NCI-H187 treated with DMSO at 0.1 percent for 48 hours (cell line): Measurements from ENCODE around the gene C9orf152.

Experiments
- DNase-seq: peaks from one replicate; lab custom pipeline; 2025; lab: John Stamatoyannopoulos, UW

Gene C9orf152

DNA sequence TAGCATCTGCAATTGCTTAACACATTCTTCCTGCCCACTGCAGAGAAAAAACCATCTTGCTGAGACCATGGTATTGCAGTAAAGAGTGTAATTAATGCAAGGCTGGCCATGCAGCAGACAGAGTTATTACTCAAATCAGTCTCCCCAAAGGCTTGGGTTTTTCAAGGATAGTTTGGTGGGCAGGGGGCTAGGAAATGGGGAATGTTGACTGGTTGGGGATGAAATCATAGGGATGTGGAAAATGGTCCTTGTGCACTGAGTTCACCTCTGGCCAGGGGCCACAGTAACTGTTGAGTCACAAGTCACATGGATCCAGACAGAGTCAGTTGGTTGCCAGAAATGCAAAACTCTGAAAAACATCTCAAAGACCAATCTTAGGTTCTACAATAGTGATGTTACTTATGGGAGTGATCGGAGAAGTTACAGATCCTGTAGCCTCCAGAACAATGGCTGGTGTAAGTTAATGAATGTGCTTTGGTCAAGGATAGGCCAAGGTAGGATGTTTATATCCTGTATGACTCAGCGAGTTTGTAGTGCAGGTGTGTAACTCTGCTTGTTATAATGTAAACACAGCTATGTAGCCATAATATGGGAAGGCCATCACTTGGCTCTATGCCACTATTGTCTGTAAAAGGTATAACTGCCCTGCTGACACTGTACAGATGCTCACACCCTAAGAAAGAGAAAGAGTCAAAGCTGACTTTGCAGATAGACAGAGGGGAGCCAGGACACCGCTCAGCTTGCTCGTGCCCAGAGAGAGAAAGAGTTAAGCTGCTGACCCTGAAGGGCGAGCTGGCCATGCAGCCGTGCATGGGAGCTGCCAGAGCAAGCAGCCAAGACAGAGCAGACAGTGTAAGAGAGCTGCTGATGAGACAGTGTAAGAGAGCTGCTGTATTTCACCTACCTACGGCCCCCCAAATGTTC lies 27.2 kb downstream of the C9orf152 start:
- no peak for DNase-seq

DNA sequence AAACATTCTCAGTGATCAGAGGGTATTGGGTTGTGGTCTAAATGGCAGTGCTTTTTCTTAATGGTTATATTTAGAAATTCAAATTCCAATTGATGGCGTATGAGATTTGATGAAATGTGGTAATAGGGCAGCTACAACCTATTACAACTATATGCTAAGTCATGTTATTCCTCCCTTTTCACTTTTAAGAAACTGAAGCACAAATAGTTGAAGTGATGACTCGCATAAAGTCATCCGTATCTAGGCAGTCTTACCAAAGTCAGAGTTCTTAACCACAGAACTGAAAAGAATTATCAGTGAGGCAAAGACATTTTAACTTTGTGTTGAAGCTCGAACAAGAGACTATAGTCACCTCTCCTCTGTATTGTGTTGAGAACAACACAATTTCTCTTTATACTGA lies 28.2 kb downstream of the C9orf152 start:
- DNase-seq, result no peak

DNA sequence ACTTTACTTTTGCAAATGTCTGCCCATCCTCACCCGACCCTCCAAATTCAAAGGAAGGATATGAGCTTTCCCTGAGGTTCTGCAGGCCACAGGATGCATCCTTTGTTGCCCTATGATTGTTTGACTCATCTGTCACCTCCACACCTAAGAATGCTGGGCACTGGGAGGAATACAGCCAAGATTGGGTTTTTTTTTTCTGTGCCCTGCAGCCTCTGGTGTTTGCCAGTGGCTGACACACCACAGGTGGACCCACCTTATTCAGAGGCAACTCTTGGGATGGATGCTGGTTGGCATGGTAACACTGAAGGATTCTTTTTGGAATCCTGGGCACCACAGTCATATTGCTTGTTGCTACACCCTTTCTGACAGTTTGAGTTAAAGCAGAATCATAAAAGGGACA lies 29.7 kb downstream of the C9orf152 start:
- DNase-seq, result no peak

DNA sequence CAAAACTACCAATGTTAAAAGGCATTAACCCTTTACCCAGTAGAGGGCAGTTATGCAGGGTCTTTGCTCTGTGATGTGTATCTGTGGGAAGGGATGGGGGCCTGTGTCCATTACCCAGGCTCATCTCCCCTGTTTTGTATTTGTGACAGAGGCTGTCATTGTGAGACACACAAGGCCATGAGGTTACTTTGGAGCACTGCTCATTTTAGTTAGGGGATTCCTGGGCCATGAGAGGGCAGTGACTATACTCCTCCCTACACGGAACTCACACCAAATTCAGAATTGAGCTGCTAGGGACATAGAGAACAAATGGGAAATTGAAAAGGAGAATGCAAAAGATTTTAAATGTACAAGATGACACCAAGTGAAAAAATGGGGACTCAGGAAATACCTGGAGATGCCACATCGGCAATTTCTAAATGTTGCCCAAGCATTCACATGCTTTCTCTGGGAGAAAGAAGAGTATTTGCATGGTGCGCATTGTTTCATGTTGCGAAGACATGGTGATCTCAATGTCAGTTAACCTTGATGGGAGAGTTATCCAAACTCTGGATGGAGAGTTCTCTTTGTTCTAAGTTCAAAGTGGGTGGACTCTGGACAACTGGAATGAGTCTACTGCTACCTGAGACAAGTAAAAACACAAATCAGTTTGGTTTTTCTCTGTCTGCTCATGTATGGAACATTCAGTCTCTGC lies 32.5 kb downstream of the C9orf152 start:
- DNase-seq, result no peak

DNA sequence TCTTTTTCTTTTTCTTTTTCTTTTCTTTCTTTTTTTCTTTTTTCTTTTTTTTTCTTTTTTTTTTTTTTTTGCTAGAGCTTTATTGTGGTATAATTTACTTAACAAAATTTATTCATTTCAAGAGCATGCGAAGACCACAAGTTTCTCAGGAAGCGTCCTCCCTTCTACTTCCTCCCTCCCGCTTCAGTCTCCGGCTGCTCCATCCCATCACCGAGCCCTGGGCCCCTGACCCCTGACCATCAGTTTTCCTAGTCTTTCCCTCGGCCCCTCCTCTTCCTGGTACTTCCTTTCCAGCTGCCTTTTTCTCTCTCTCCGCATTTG lies 34.7 kb downstream of the C9orf152 start:
- DNase-seq, result no peak

DNA sequence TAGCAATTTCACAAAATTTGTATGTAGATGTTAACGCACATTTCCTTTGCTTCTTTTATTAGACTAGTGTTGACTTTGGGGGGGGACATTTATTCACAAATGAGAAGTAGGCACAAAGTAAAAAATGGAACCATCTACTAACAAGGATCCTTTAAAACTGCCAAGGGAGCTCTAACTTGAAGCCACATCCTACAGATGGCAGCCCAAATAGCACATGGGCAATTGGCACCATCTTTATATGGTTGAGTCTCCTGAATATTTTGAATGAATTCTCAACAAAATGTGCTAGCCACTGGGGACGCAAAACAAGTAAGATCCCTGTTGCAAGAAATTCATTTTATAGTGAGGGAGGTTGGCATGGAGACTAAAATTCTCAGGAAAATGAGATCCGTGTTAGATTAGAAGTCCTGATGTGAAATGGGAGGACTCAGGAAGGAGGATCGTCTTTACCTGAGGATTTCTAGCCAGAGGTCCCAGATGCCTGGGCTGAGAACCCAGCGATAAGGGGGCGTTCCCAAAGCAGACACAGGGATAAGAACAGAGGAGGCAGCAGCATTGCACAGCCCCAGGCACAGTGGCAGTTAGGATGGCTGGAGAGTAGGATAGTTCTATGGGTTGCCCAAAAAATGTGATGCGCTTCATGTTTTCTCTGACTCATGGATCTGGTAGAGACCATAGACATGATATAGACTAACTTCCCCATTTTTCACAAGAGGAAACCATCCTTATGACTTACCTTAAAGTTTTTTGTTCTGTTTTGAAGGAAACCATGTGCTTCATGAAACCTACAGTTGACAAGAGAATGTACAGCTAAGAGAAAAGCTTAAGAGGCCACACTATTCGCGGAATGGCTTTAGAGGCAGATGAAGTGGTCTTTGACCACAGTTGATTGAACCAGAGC lies 37.4 kb downstream of the C9orf152 start:
- DNase-seq, result no peak

DNA sequence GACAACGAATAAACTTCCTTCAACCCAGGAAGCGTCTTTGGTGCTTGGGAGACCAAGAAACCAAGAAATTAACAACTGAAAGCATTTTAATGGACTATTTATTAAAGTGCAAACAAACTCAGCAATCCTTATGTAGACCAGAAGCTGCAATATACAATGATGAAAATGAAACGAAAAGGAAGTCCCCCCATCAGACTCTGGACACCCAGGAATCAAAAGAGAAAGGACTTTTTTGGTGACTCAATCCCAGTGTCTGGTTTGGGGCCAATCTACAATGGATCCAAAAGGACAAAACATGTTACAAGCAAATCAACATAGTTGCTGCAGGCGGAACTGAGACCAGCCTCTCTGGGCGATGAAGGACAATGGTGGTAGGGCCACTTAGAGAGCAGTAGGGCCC lies 39.5 kb downstream of the C9orf152 start:
- no peak for DNase-seq

DNA sequence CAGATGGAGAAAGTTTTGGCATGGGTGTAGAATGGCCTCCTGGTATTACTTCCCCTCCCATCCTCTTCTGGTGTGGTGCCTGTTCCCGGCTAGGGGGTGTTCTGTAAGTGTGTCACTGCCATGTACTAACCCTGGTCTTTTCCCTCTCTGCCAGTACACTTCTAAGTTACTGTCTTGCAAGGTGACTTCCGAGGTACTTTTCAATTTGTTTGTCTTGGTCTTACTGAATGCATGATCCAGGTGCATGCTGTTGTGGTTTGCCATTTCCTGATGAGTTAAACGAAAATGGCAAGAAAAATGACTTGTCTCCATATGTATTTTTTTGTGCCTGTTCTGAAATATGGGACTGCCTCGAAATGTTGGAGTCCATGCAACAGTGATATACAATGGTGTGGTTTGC lies 46.0 kb downstream of the C9orf152 start:
- DNase-seq, result no peak

DNA sequence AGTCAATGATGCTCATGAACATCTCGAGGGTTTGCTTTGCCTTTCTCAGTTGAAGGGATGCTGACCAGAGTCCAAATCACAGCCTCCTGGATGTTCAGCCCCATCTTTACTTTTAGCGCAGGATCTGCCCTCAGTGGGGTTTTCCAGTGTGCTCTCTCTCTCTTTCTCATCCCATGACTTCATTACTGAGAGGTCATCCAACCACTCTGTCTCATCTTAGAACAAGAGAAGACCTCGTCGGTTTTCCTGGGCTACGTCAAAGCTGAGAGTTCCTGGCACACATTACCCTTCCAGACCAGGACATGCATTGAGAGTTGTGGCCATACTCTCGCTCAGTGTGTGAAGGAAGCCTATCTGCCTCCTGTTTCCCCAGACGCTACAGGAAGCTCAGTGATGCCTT lies 47.3 kb downstream of the C9orf152 start:
- DNase-seq, result no peak

DNA sequence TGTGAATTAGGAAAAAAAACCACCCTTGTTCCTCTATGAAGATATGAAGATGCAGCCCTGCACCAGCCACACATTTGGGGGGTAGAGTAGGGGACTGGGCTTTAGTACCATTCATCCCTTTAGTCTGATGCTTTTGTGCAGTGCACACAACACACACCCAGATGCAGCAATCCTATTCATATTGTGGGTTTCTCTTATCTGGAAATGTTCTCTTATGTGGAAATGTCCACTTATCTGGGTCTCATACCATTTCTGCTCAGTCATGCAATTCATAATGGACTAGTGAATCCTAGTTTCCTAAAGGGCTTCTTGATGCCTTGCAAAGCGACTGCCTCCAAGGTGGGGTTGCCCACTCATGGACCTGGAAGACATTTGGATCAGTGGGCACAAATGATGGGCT lies 47.8 kb downstream of the C9orf152 start:
- DNase-seq, result no peak

DNA sequence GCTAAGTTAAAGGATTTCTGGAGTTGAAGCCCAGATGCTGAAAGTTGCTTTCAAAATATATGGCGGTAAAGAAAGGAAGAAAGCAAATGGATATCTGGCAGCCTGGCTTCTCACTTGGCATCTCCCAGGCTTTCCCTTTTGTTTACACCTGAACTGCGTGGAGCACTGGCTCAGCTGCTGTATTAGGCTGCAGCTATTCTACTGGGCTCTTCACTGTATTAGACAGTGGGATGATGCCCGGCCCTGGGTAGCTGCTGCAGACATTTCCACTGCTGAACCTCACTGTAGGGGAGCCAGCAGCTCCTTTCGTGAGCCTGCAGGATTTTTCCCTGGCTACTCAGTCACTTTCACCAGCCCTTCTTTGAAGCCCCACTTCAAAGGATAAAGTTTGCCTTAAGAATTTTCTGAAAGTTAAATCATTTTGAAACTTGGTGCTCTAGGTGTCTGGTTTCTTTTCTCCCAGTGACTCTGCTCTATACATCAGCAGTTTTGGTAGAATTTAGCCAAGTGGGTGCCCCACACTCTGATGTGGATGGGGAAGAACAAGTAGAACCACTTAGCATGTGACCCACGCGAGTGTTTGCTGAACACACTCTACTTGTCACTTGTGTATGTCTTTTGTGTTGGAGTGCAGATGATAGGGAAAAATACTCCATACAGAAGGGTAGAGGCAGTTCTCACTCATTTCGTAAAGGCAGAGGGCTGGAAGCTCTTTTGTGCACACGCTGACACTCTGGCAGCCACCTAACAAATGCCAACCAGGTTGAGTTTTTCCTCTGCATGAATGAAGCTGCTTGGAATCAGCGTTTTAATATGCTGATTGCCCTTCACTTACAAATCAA lies 49.9 kb downstream of the C9orf152 start:
- no peak for DNase-seq

DNA sequence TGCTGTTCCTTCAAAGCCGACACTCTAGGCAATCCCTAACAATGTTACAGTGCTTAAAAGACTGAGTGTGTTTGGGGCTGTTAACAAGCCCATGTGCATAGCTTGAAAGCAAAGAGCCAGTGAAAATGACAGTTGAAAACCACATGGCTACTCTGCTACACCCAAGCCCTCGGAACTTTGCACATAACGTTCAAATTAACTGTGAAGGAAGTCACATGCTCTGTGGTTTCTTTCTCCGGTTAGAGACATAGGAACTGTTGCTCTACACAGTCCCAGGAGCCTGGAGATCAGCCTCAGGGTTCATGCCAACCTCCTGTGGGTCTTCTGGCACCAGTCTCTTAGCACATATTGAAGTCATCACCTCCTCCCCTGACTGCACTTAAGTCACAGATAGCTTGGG lies 51.1 kb downstream of the C9orf152 start:
- DNase-seq, result no peak

DNA sequence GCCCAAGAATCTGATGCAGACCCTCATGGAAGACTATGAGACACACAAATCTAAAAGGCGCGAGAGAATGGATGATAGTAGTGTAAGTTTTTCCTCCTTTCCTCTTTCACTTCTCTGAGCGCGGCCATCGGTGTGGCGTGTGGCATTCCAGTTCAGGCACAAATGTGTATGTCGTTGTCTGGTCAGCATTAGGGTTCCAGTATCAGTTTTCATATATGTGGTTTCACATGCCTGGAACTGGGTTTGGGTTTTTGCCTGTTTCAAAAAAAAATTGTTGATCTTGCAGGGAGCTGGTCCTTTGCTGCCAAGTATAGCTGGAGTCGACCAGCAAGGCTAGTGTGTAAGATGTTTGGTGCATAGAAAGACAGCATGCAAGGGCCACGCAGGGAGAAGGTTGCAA lies 51.5 kb downstream of the C9orf152 start:
- DNase-seq, result no peak

DNA sequence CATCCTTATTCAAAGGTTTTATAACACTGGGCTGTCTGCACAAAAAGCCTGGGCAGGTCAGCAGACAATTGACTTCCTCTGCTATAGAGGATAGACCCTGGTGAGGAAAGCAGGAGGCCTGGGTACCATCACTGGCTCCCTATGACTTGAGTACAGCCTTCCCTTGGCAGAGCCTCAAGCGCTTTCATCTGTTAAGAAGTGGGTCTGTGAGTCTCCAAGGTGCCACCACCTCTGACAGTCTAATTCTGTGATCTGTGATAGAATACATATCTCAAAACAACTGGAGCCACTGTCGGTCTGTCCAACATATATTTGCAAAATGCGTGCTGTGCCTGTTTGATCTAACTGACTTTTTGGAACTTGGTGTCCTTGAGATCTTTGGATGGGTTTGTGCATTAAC lies 52.2 kb downstream of the C9orf152 start:
- DNase-seq, result no peak

DNA sequence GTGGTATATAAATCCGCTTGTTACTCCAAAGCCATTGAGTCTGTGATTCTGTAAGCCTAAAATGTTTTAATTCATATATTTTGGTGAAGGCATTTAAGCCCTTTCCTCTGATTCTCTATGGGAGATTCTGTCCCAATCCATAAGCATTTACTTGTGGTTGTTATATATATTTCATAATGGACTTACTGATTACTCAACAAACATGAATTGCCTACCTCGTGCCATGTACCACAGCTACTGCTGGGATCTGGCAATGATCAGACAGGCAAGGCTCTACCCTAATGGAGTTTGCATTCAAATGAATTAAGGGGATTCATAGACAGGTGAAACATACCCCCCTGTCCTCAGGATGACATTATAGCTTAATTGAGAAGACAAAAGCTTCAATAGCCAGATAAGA lies 54.5 kb downstream of the C9orf152 start:
- DNase-seq, result no peak

DNA sequence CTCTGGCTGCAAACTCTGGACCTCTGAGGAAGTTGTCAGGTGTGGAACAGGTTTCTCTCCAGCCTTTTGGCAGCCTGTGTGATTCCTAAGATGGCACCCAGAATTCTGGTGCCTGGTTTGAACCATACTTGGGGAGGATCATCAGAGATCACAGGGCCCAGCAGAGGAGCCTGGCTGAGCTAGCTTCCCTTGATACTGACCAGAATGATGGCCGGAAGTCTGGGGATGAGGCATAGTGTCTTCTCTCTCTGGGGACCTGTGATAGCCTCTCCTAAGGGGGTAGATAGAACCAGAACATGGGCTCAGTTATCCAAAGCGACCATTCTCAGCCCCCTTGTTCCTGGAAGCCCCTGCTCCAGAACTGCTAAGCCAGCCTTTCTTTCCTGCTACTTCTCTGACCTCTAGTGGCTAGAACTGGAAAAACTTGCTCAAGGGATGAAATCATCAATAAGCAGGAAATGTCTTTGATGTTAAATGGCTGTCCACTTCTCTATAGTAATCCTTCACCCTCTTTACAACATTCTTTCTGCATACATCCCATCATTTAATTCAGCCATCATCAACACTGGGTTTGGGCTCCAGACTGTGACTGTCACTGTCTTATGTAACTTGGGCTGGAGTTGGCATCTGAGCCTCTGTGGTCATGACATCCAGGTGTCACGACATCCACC lies 55.1 kb downstream of the C9orf152 start:
- DNase-seq, result no peak
